ENCODE data around the gene AIF1L.

AIF1L gene

DNA sequence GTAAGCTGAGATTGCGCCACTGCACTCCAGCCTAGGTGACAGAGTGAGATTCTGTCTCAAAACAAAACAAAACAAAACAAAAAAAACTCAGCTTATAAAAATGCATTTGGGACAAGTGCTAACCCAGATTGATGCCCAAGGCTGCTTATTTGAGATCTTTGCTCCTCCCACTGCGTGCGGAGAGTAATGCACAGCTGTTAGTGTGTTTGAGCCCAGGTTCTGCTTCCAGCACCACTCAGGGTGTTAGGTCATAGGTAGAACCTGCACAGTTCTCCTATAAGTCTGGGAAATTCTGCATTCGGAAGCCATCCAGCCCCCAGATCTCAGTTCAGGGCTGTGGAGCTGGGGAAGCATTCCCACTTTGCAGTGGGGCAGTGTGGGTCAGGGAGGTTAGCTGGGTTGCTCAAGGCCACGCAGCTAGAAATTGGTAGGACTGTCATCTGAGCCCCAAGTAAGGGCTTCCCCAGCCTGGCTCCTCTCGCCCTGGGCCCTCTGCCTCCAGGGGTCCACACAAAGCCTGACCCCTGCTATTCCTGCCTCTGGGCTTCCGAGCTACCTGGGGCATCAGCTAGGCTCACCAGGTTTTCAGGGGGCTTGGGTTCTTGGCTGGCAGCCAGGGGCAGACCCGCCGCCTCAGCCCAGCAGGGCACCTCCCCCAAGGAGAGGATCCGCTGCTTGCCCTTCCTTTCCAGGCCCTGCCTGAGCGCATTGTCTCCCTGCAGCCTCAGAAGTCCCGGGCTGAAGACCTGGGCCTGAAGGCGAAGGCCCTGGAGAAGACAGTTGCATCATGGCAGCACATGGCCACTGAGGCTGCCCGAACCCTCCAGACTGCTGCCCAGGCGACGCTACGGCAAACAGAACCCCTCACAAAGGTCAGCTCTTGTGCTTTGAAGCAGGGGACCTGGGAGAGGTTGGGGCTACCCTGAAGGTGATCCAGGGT is 17.6 kb upstream of the AIF1L start:
- no peak for DNase-seq (ENCODE audit: low read depth)

DNA sequence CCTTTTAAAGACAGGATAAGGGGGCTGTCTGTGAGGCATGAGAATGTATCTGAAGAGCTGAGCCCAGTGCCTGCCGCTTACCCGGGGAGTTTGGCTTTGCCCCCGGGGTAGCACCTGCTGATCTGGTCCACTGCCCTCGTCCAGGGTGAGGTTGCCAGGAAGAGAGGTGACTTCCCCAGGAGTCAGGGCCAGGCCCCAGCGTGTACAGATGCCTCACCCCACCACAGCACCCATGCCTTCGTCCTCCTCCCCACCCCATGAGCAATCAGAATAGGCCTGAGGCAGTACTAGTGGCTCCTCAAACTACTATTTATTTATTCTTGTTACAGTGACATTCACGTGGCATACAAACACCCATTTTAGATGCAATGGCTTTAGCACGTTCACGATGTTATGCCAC is 15.7 kb upstream of the AIF1L start:
- DNase-seq (ENCODE audit: low read depth) = no peak

DNA sequence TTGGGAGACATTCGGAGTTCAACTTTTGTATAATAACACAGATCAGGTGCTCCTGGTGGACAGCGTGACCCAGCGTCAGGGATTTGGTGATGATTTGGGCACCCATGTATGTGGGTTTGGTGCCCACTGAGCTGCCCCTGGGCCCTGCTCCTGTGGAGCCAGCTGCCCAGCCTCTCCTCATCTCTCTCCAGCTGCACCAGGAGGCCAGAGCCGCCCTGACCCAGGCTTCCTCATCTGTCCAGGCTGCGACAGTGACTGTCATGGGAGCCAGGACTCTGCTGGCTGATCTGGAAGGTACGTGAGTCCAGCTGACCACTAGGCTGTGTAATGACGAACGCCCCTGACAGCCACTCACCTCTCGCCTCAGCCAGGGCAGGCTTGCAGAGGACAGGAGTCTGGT is 14.5 kb upstream of the AIF1L start:
- no peak for DNase-seq (ENCODE audit: low read depth)

DNA sequence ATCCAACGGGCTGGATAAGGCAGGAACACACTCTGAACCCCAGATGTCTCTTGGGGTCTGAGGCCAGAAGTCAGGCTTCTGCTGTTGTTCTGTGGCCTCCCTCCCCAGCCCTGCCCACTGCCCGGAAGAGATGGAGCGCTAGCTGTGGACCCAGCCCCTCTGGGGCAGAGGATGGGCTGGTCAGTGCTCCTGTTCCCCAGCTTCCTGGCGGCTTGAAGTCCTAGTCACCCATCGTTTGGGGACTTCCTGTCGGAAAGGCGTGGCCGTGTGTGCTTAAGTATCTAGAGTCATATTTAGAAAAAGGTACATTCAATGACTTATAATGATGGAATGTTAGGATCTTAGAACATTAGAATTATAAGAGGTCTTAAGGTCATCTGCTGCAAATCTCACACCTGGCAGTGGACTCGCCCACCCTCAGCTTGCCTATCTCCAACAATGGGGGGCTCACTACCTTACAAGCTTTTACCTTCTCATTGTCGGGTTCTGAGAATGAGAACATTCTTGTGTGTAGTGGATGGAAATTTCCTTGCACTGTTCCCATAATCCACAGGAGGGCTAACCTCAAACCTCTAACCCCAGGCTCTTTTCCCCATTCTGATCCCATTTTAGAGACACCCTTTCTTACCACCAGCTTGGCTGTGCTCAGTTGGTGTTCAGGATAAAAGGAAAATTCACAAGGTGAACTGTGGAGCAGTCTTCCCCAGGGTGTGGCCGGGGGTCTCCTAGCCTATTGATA is 13.4 kb upstream of the AIF1L start:
- no peak for DNase-seq (ENCODE audit: low read depth)

DNA sequence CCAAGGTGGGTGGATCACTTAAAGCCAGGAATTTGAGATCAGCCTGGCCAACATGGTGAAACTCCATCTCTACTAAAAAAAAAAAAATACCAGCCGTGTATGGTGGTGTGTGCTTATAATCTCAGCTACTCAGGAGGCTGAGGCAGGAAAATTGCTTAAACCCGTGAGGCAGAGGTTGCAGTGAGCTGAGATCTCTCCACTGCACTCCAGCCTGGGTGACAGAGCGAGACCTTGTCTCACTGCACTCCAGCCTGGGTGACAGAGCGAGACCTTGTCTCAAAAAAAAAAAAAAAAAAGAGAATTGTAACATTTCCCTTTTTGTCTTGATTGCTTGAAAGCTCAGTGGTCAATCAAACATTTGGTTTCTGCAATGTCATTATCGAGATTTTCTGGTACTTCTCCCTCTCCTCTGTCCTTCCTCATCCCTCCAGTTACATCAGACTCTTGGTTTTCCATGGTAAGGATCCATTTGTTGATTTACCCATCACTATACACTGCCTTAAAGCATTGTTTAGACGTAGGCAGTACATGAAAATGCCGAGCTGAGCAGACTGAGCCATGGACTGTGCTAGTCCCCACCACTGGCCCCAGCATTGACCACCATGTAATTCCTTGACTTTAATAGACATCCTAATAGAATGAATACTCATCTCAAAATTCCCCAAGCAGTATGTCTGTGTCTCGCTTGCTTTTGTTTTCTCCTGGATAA is 11.5 kb upstream of the AIF1L start:
- DNase-seq (ENCODE audit: low read depth) = no peak

DNA sequence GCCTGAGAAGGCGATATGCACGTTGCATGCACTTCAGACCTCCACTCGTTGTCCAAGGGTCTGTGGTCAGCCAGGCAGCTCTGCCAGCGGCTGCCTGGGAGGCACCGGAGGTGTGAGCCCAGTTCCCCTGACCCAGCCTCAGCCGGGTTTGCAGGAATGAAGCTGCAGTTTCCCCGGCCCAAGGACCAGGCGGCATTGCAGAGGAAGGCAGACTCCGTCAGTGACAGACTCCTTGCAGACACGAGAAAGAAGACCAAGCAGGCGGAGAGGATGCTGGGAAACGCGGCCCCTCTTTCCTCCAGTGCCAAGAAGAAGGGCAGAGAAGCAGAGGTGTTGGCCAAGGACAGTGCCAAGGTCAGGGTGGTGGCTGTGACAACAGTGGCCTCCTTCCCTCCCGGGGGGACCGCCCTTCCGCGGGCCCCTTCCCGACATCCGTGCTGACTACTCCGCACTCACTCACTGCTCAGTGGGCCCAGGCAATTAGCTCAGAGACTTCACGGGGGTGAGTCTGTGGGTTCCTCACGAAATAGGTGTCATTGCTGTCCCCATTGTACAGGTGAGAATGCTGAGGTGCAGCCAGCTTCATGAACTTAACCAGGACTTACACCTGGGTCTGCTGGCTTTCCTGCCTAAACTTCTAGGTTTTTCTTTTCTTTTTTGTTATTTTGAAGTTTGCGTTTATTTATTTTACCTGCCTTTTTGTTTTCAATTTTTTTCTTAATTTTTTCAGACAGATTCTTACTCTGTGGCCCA is 10.8 kb upstream of the AIF1L start:
- DNase-seq (ENCODE audit: low read depth) = no peak

DNA sequence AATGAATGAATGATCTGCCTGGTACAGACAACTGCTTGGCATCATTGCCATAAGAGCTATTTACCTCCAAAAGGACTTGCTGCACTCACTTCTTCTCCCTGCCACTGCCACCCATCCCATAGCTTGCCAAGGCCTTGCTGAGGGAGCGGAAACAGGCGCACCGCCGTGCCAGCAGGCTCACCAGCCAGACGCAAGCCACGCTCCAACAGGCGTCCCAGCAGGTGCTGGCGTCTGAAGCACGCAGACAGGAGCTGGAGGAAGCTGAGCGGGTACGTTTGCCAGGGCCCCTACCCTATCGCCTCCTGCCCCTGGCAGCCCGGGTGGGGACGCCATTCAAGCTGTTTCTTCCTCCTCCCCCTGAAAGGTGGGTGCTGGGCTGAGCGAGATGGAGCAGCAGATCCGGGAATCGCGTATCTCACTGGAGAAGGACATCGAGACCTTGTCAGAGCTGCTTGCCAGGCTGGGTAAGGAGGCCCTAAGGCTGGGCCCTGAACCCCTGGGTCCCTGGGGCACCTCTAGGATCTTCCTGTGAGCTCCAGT is 8.9 kb upstream of the AIF1L start:
- no peak for DNase-seq (ENCODE audit: low read depth)

DNA sequence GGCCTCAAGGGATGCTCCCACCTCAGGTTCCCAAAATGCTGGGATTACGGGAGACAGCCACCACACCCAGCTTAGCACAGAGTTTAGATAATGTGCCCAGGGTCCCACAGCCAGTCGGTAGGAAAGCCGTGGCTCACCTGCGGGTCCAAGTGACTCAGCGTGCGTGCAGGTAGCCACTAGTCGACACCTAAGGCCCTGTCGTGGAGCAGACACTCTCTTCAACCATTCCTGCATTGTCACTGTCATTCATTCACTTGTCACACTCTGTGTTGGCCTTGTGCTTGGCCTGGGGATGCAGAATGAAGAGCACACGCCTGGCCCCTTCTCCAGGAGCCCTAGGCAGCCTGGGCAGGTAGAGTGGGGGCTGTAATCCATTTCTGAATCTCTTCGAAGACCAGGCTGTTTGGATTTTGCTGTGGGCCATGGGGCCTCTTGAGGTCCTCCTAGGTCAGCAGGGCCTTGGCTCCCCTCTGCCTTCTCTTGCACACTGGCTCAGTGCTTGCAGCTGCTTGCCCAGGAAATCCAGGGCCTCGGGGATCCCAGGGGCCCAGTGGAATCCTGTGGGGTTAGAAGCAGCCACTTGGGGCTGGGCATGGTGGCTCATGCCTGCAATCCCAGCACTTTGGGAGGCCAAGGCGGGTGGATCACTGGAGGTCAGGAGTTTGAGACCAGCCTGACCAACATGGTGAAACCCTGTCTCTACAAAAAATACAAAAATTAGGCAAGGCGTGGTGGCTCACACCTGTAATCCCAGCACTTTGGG is 6.1 kb upstream of the AIF1L start:
- no peak for DNase-seq (ENCODE audit: low read depth)

DNA sequence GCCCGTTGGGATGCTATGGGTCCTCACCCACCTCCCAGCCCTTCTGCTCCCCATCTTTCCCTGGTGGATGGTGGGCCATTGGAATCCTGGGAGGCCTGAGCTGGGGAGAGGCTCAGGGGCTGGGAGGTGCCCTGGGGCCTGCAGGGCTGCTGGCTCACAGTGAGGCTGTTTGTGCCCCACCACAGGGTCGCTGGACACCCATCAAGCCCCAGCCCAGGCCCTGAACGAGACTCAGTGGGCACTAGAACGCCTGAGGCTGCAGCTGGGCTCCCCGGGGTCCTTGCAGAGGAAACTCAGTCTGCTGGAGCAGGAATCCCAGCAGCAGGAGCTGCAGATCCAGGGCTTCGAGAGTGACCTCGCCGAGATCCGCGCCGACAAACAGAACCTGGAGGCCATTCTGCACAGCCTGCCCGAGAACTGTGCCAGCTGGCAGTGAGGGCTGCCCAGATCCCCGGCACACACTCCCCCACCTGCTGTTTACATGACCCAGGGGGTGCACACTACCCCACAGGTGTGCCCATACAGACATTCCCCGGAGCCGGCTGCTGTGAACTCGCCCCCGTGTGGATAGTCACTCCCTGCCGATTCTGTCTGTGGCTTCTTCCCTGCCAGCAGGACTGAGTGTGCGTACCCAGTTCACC is 4.9 kb upstream of the AIF1L start:
- no peak for DNase-seq (ENCODE audit: low read depth)

DNA sequence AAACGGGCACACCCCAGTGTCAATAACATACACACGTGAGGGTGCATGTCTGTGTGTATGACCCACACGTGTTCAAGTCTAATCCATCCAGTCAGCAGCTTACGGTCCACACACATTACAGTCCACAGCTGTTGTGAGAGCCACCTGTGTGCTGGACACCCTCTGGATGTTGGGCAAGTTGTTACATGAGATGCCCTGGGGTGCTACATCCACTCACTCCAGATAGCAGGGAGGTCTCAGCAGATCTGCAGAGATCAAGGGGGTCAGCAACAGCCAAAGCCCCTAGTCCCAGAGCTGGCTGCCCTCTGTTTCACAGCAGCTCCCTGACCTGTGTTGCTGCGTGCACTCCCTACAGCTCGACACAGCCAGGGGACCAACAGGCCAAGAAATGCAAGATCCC is 4.3 kb upstream of the AIF1L start:
- DNase-seq (ENCODE audit: low read depth) = no peak

DNA sequence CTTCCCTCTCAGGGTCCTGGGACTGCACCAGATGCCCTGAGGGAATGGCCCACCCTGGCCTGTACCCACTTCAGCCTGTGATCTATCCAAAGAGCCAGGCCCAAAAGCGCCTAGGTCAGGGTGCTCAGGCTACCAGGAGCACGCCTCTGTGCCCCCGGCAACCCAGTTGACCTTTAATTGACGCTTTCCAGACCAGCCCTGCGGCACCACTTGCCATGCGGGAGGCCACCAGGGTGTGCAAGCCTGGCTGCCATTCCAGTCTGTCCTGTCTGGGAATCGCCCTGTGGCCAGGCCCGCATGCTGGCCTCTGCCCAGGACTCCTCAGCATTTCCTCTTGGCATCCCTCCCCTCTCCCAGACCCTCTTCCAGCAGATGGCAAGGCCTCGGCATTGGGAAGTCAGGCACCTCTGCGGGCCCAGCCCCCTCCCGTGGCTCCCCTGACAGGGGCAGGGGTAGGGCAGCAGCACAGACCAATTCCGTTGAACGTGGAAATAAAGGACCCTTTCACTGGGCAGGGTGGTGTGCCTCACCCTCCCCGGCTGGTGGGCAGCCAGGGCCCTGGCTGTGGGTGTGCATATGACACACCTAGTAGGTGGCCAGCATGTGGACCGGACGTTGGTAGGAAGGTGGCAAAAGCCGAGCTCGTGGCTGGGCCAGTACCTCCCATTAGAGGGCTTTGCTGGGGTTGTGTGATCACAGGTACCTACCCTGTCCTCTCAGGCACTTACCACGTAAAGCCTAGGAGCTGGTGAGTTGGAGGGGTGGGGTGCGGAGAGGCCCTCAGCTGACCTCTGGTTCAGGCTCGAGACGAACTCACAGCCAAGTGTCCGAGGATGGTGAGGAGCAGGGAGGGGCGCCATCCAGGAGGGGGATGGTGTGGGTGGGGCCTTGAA is 3.5 kb upstream of the AIF1L start:
- no peak for DNase-seq (ENCODE audit: low read depth)

DNA sequence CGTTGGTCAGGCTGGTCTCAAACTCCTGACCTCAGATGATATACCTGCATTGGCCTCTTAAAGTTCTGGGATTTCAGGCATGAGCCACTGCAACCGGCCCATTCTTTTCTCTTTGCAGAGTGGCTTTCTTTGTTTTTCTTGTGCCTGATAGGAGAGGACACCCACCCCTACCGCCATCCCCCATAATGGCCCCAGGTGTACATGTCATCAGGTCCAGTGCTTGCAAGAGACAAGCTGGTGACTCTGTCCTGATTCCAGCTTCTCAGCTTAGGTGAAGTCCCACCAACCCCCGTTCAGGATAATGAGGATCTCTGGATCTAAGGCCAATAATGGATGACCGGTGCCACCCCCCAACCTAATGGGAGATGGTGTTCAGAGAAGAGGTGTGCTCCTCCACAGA is 2.3 kb upstream of the AIF1L start:
- DNase-seq (ENCODE audit: low read depth) = no peak

DNA sequence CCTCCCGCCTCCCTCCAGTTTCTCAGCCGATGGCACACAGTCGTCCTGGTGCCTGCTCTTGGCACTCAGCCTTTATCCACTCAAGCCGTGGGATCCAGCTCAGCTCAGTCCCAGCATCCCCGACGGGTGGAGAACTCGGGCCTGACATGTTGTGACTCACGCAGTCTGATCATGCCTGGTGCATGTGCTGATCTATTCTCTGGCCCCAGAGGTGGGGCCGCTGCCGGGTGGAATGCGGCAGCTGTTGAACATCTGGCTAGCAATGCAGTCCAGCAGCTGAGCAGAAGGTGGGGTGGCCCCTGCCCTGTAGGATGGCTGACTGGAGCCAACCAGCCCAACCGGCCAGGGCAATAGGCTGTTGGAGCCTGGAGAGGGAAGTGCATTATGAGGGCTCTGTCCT is 1.7 kb upstream of the AIF1L start:
- no peak for DNase-seq (ENCODE audit: low read depth)

DNA sequence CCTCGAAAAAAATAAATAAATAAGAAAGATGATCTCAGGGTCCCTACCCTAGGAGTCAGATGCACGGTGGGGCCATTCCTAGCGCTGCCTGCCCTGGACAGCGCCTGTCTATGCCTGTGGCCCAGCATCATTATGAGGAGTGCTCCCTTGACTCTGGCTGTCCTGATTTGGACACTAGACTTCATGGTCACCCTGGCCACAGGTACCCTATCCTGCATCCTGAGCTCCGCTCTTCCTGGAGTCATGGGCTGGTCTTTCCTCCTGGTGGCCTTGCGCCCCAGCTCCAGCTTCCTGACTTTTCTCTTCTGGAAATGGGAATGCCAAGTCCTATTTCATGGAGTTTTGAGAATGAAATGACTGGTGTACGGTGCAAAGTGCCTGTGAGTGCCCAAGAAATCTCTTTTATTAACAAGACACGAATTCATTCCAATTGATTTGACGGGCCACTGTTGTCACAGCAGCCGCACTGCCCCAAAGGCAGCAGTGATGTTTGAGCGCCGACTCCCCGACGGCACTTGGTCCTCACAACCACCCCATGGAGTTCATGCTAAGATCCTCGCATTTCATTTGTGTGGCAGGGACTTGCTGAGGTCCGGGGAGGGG is 564 bp upstream of the AIF1L start:
- no peak for DNase-seq (ENCODE audit: low read depth)

DNA sequence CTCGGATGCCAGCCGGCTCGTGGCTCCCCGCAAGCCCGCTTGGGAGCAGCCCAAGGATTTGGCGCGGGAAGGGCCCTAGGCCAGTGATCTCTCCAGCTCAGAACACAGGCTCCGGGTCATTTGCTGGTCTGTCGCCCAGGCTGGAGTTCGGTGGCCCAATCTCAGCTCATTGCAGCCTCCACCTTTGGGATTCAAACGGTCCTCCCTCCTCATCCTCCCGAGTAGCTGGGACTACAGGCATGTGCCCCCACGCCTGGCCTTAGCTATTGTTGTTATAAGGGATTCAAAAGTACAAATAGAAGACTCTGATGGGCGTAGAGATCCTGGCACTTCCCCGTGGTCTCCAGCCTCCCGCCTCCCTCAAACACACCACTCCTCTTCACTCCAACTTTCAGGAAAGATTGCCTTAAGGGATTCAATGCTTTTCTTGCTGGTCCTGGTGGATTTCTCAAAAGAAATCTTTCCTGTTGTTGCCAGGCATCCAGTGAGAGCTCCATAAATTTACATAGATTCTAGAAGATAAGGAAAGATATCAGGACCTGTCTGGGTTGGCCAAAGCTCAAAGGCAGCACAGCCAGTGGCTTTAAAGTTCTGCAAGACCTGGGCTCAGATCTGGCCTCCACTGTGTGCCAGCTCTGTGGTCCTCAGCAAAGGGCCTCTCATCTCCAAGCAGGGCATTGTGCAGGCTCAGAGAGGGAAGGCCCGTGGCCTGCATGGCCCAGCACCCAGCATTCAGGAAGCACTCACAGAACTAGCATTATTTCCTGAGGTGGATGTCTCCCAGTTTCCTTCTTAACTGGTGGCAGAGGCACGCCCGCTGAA is 1.0 kb downstream of the AIF1L start:
- DNase-seq (ENCODE audit: low read depth) = no peak

DNA sequence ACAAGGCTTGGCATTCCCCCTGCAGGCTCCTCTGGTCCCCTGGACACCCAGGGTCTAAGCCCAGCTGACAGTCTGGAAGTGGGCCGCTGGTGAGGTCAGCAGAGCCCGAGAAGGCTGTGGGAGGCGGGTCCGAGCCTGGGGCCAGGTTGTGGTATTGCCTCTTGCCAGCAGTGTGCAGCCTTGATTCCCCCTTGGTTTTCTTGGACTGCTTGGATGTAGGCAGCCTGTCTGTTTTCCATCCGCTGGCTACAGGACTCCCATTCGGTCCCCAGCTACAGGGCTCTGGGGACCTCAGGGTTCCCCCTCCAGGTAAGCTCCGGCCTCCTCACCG is 1.6 kb downstream of the AIF1L start:
- no peak for DNase-seq (ENCODE audit: low read depth)

DNA sequence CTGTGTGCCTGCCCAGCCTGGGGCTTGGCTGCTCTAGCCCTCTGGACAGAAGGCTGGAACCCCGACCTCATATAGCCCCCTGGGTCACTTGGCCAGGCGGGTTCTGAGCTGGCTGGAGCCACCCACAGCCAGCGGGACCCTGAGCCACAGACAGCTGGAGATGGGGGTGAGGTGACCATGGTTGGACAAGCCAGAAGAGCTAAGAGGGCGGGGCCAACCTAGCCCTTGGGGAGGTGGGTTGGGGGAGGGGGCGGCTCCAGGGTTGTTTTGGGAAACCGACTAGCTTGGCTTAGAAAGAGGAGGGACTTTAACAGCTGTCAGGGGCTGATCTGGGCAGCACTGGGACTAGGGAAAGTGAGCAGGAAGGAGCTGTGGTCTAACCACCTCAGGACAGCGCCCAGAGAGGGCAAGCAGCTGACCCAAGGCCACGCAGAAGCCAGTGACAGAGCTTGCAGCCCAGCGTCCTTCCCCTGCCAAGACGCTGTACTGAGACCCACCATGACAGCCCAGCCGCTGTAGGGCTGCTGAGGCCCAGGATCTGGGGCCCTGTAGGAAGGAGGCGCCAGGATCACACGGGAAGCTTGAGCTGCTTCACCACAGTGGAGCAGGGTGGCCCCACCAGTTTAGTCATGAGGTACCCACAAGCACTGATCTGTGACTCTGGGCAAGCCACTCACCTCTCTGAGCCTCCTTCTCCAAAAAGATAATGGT is 2.2 kb downstream of the AIF1L start:
- DNase-seq (ENCODE audit: low read depth) = no peak
